ENCODE results near the gene TRIM29.

DNA sequence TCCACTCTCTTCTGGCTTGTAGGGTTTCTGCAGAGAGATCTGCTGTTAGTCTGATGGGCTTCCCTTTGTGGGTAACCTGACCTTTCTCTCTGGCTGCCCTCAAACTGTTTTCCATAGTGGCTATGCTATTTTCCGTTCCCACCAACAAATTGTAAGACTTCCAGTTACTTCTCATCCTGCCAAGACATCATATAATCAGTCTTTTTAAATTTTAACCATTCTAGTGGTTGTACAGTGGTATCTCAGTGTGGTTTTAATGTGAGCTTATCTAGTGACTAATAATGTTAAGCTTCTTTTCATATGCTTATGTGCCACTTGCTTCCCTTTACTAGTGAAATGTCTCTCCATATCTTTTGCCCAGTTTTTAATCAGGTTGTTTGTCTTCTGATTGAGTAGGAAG, 13.6 kb upstream of the TRIM29 start:
- TF ChIP-seq, protein P1, sequence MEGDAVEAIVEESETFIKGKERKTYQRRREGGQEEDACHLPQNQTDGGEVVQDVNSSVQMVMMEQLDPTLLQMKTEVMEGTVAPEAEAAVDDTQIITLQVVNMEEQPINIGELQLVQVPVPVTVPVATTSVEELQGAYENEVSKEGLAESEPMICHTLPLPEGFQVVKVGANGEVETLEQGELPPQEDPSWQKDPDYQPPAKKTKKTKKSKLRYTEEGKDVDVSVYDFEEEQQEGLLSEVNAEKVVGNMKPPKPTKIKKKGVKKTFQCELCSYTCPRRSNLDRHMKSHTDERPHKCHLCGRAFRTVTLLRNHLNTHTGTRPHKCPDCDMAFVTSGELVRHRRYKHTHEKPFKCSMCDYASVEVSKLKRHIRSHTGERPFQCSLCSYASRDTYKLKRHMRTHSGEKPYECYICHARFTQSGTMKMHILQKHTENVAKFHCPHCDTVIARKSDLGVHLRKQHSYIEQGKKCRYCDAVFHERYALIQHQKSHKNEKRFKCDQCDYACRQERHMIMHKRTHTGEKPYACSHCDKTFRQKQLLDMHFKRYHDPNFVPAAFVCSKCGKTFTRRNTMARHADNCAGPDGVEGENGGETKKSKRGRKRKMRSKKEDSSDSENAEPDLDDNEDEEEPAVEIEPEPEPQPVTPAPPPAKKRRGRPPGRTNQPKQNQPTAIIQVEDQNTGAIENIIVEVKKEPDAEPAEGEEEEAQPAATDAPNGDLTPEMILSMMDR (IDR thresholded peaks at IDR 0.05) = no peak
- TF ChIP-seq POLR2A (IDR thresholded peaks at IDR 0.05) = no peak
